H9 (cell line): ENCODE results near the gene SHE. TPM values are rescaled to one million over a fixed set of nuclear protein-coding genes. Genes with fewer than 3 reads are reported as not detected.

ENCODE experiments used
- DNase-seq: peaks from one replicate; pipeline ENCODE4 v3.0.0-alpha.2; 2017
- H2AFZ ChIP-seq: one replicate; pipeline ENCODE4 v1.6.1; 2013; ENCODE audit warnings: mild to moderate bottlenecking, low read length, control low read depth, moderate library complexity
- H2AK5ac ChIP-seq: 2 replicates; pipeline ENCODE4 v1.6.1; 2013; ENCODE audit warnings: low read length, control low read depth, mixed read lengths; ENCODE audit not compliant: insufficient read length
- H2BK120ac ChIP-seq: one replicate; pipeline ENCODE4 v1.6.1; 2013; ENCODE audit warnings: low read depth, mild to moderate bottlenecking, low read length, control low read depth, inconsistent platforms; ENCODE audit not compliant: poor library complexity, severe bottlenecking
- H2BK12ac ChIP-seq: 2 replicates; pipeline ENCODE4 v1.6.1; 2013; ENCODE audit warnings: low read length, control low read depth, mixed read lengths, low read depth; ENCODE audit not compliant: insufficient read length
- H2BK15ac ChIP-seq: 2 replicates; pipeline ENCODE4 v1.6.1; 2013; ENCODE audit warnings: low read depth, low read length, control low read depth
- H2BK20ac ChIP-seq: one replicate; pipeline ENCODE4 v1.6.1; 2013; ENCODE audit warnings: low read depth, mild to moderate bottlenecking, low read length, control low read depth, inconsistent platforms; ENCODE audit not compliant: poor library complexity, severe bottlenecking
- H2BK5ac ChIP-seq: 2 replicates; pipeline ENCODE4 v1.6.1; 2013; ENCODE audit warnings: low read length, control low read depth, mixed read lengths; ENCODE audit not compliant: insufficient read length
- H3K14ac ChIP-seq: 2 replicates; pipeline ENCODE4 v1.6.1; 2013; ENCODE audit warnings: low read length, control low read depth; ENCODE audit not compliant: insufficient read depth
- H3K18ac ChIP-seq: 2 replicates; pipeline ENCODE4 v1.6.1; 2013; ENCODE audit warnings: low read depth, mild to moderate bottlenecking, mixed read lengths, low read length, control low read depth; ENCODE audit not compliant: insufficient read length
- H3K23ac ChIP-seq: 2 replicates; pipeline ENCODE4 v1.6.1; 2013; ENCODE audit warnings: low read length, control low read depth, mixed read lengths, low read depth; ENCODE audit not compliant: insufficient read length
- H3K23me2 ChIP-seq: 2 replicates; pipeline ENCODE4 v1.6.1; 2013; ENCODE audit warnings: low read depth, mild to moderate bottlenecking, mixed read lengths, low read length, control low read depth; ENCODE audit not compliant: insufficient read length, poor library complexity, severe bottlenecking
- H3K27ac ChIP-seq: 2 replicates; pipeline ENCODE4 v1.5.1; 2013; ENCODE audit warnings: low read length, control low read depth, mixed read lengths, low read depth; ENCODE audit not compliant: insufficient read length
- H3K27me3 ChIP-seq: 2 replicates; pipeline ENCODE4 v1.6.1; 2013; ENCODE audit warnings: low read length, control low read depth, inconsistent platforms; ENCODE audit not compliant: insufficient read depth
- H3K4ac ChIP-seq: 2 replicates; pipeline ENCODE4 v1.6.1; 2013; ENCODE audit warnings: low read depth, mild to moderate bottlenecking, control low read depth, inconsistent platforms, low read length, moderate library complexity
- H3K4me1 ChIP-seq: 2 replicates; pipeline ENCODE4 v1.6.1; 2013; ENCODE audit warnings: low read length, control low read depth, inconsistent platforms; ENCODE audit not compliant: insufficient read depth
- H3K4me2 ChIP-seq: 2 replicates; pipeline ENCODE4 v1.6.1; 2013; ENCODE audit warnings: low read length, control low read depth, mixed read lengths; ENCODE audit not compliant: insufficient read length, insufficient read depth
- H3K56ac ChIP-seq: 2 replicates; pipeline ENCODE4 v1.6.1; 2013; ENCODE audit warnings: low read depth, mild to moderate bottlenecking, mixed read lengths, low read length, control low read depth; ENCODE audit not compliant: insufficient read length
- H3K79me1 ChIP-seq: 2 replicates; pipeline ENCODE4 v1.6.1; 2013; ENCODE audit warnings: low read depth, mild to moderate bottlenecking, moderate library complexity, low read length, control low read depth, inconsistent platforms; ENCODE audit not compliant: insufficient read depth, poor library complexity, severe bottlenecking
- H3K79me2 ChIP-seq: 2 replicates; pipeline ENCODE4 v1.6.1; 2013; ENCODE audit warnings: low read length, control low read depth, inconsistent platforms; ENCODE audit not compliant: insufficient read depth
- H3K9ac ChIP-seq: 2 replicates; pipeline ENCODE4 v1.6.1; 2013; ENCODE audit warnings: low read length, control low read depth, mixed read lengths; ENCODE audit not compliant: insufficient read length; ENCODE audit errors: extremely low read depth
- H3K9me3 ChIP-seq: one replicate; pipeline ENCODE4 v1.6.1; 2013; ENCODE audit warnings: low read depth, low read length, inconsistent platforms; ENCODE audit not compliant: control insufficient read depth
- H3T11ph ChIP-seq: one replicate; pipeline ENCODE4 v1.6.1; 2013; ENCODE audit warnings: mild to moderate bottlenecking, low read length, control low read depth, inconsistent platforms
- H4K20me1 ChIP-seq: one replicate; pipeline ENCODE4 v1.6.1; 2013; ENCODE audit not compliant: control insufficient read depth, insufficient read length, insufficient read depth
- H4K5ac ChIP-seq: 2 replicates; pipeline ENCODE4 v1.6.1; 2013; ENCODE audit warnings: low read depth, mild to moderate bottlenecking, mixed read lengths, low read length, control low read depth; ENCODE audit not compliant: insufficient read length
- H4K8ac ChIP-seq: replicated peaks from 2 replicates; pipeline ENCODE4 v1.6.1; 2013; ENCODE audit warnings: low read length, control low read depth, mixed read lengths, low read depth; ENCODE audit not compliant: insufficient read length
- H4K91ac ChIP-seq: 2 replicates; pipeline ENCODE4 v1.6.1; 2013; ENCODE audit warnings: low read depth, mild to moderate bottlenecking, moderate library complexity, mixed read lengths, low read length, control low read depth; ENCODE audit not compliant: insufficient read length
- H3K27ac Mint-ChIP-seq, 3 experiments: 2 replicates in 2 of 3; 3 replicates in 1 of 3; pipeline ENCODE4 v1.8.0; 2020 to 2021; ENCODE audit warnings: mixed read lengths in 3 of 3, mild to moderate bottlenecking in 1 of 3, moderate library complexity in 1 of 3
- H3K27me3 Mint-ChIP-seq: 2 replicates; pipeline ENCODE4 v1.8.0; 2021; ENCODE audit warnings: low read depth, mild to moderate bottlenecking, moderate library complexity, mixed read lengths
- H3K36me3 Mint-ChIP-seq, 3 experiments: 2 replicates in 2 of 3; 3 replicates in 1 of 3; pipeline ENCODE4 v1.8.0; 2020 to 2021; ENCODE audit warnings: low read depth in 3 of 3, mixed read lengths in 3 of 3; ENCODE audit not compliant: insufficient read depth in 1 of 3
- H3K4me1 Mint-ChIP-seq, 2 experiments: 2 replicates each; pipeline ENCODE4 v1.8.0; 2020; ENCODE audit warnings: mixed read lengths in 2 of 2
- H3K4me3 Mint-ChIP-seq, 2 experiments: 2 replicates in 1 of 2; 3 replicates in 1 of 2; pipeline ENCODE4 v1.8.0; 2020 to 2021; ENCODE audit warnings: mild to moderate bottlenecking in 2 of 2, mixed read lengths in 2 of 2, moderate library complexity in 1 of 2
- H3K9me3 Mint-ChIP-seq, 2 experiments: 2 replicates in 1 of 2; 3 replicates in 1 of 2; pipeline ENCODE4 v1.8.0; 2020; ENCODE audit warnings: mild to moderate bottlenecking in 2 of 2, mixed read lengths in 2 of 2, moderate library complexity in 1 of 2
- CTCF ChIP-seq: fragments of 200-600 bp; sonication (generic); conservative IDR thresholded peaks from 3 replicates; pipeline ENCODE4 v1.8.0; 2021; ENCODE audit warnings: antibody characterized with exemption, mild to moderate bottlenecking
- WGBS: extraction: QIAGEN DNeasy Blood & Tissue Kit; methylation state at CpG from one replicate; pipeline ENCODE4 v1.1.7; 2013; ENCODE audit warnings: missing lambda C conversion rate, low lambda C conversion rate, mixed read lengths; ENCODE audit not compliant: insufficient read length; ENCODE audit errors: extremely low coverage; 5-methylcytosine and 5-hydroxymethylcytosine counted together
- total RNA-seq: library from RNA; stranded (reverse); gene quantifications from 2 replicates; pipeline ENCODE4 v1.2.1, GENCODE V29; 2021

Gene SHE
- total RNA-seq, 1 experiment from 2014 or later = 0.48 TPM

GRCh38 chr1:154483941-154484803, 18.0 kb downstream of the SHE start:
- H2BK5ac ChIP-seq = no peak overlapping the region
- no peaks in the 10 kb centered on the region for H3K9me3 Mint-ChIP-seq
- no peak overlapping the region for H3T11ph ChIP-seq
- H3K4me2 ChIP-seq = no peak overlapping the region
- no CpG with 5 or more reads among the region's 14 CpGs for WGBS
- H2BK12ac ChIP-seq = no peak overlapping the region
- H4K5ac ChIP-seq = no peak overlapping the region
- no peak overlapping the region for H2BK20ac ChIP-seq
- no peak overlapping the region for H3K18ac ChIP-seq
- peaks cover 3% of the 10 kb centered on the region for H4K20me1 ChIP-seq
- no peaks in the 10 kb centered on the region for H3K4me1 ChIP-seq
- no peak overlapping the region for H3K27ac Mint-ChIP-seq
- H2AFZ ChIP-seq = no peak overlapping the region
- H3K79me1 ChIP-seq = no peaks in the 10 kb centered on the region
- H3K23me2 ChIP-seq = no peaks in the 10 kb centered on the region
- H3K9ac ChIP-seq = no peak overlapping the region
- H2AK5ac ChIP-seq = no peak overlapping the region
- TF ChIP-seq CTCF = no peak
- no peak overlapping the region for H4K8ac ChIP-seq
- H3K14ac ChIP-seq = no peak overlapping the region
- no peak overlapping the region for H3K4ac ChIP-seq
- no peak overlapping the region for H4K91ac ChIP-seq
- H2BK120ac ChIP-seq = no peak overlapping the region
- no peaks in the 10 kb centered on the region for H3K79me2 ChIP-seq
- H3K36me3 Mint-ChIP-seq = no peaks in the 10 kb centered on the region
- DNase-seq = no peak
- no peak overlapping the region for H3K4me3 Mint-ChIP-seq
- no peak overlapping the region for H3K23ac ChIP-seq
- H3K27ac ChIP-seq = no peak overlapping the region
- peaks cover 3 to 5% of the 10 kb centered on the region in 2 experiments; a peak in 3 of 4 replicates for H3K4me1 Mint-ChIP-seq
- H3K27me3 ChIP-seq = no peaks in the 10 kb centered on the region
- no peak overlapping the region for H2BK15ac ChIP-seq
- no peak overlapping the region for H3K56ac ChIP-seq
- no peaks in the 10 kb centered on the region for H3K9me3 ChIP-seq
- no peaks in the 10 kb centered on the region for H3K27me3 Mint-ChIP-seq
